HepG2 (cell line): ENCODE results near the gene SERINC2. TPM values are rescaled to one million over a fixed set of nuclear protein-coding genes. Genes with fewer than 3 reads are reported as not detected.

Experiments
- CBFB ChIP-seq: sonication (generic); formaldehyde crosslinking; IDR thresholded peaks from 2 replicates; pipeline ENCODE4 v1.4.0; 2020; ENCODE audit warnings: missing genetic modification reagents
- EP300 ChIP-seq, 3 experiments: sonication (generic) in 1 of 3; formaldehyde crosslinking in 1 of 3; IDR thresholded peaks; 2 replicates each; pipeline versions ENCODE4 v1.5.1 to v1.6.1; 2011 to 2020; ENCODE audit warnings: low read depth in 2 of 3, low read length in 2 of 3, borderline replicate concordance in 1 of 3, improper control_type of control experiment in 1 of 3, mild to moderate bottlenecking in 1 of 3, missing genetic modification reagents in 1 of 3, moderate library complexity in 1 of 3
- HOXD1 ChIP-seq: sonication (generic); formaldehyde crosslinking; IDR thresholded peaks from 2 replicates; pipeline ENCODE4 v1.5.0; 2020; ENCODE audit warnings: missing genetic modification reagents
- MED1 ChIP-seq: sonication (generic); formaldehyde crosslinking; IDR thresholded peaks from 2 replicates; pipeline ENCODE4 v1.4.0; 2020; ENCODE audit warnings: missing genetic modification reagents
- MYNN ChIP-seq: sonication (generic); formaldehyde crosslinking; IDR thresholded peaks from 2 replicates; pipeline ENCODE4 v1.4.0; 2020; ENCODE audit warnings: mild to moderate bottlenecking, low read depth, missing genetic modification reagents
- NR1H2 ChIP-seq: sonication (generic); formaldehyde crosslinking; IDR thresholded peaks from 2 replicates; pipeline ENCODE4 v1.8.1; 2022; ENCODE audit warnings: low read depth, missing genetic modification reagents, borderline replicate concordance
- POLR2G ChIP-seq: fragments of 200-400 bp; formaldehyde crosslinking; IDR thresholded peaks from 2 replicates; pipeline ENCODE4 v1.6.1; 2018; ENCODE audit warnings: mild to moderate bottlenecking, low read depth, low read length, moderate library complexity
- RFX5 ChIP-seq: IDR thresholded peaks from 2 replicates; pipeline ENCODE4 v1.6.1; 2011; ENCODE audit warnings: low read depth, low read length, improper control_type of control experiment
- SIN3B ChIP-seq: fragments of 150-350 bp; IDR thresholded peaks from 2 replicates; pipeline ENCODE4 v1.6.1; 2014; ENCODE audit warnings: low read length
- ZNF207 ChIP-seq: fragments of 450-650 bp; IDR thresholded peaks from 2 replicates; pipeline ENCODE4 v1.6.1; 2016; ENCODE audit warnings: antibody characterized with exemption, borderline replicate concordance
- ZNF547 ChIP-seq: sonication (generic); formaldehyde crosslinking; IDR thresholded peaks from 2 replicates; pipeline ENCODE4 v1.5.1; 2020; ENCODE audit warnings: mild to moderate bottlenecking, missing genetic modification reagents
- ZNF589 ChIP-seq: sonication (generic); formaldehyde crosslinking; conservative IDR thresholded peaks from 2 replicates; pipeline ENCODE4 v1.8.0; 2022; ENCODE audit warnings: mild to moderate bottlenecking, moderate library complexity, missing genetic modification reagents
- polyA plus RNA-seq, 8 experiments: library from polyadenylated mRNA; depleted of rRNA in 3 of 8; stranded (reverse) in 7 of 8; unstranded in 1 of 8; fragments of >200 nt; fragmentation: Illumina TruSeq in 4 of 8; extraction: Trizol in 4 of 8; gene quantifications; 2 replicates each; pipeline versions ENCODE4 v1.2.1 to v1.2.3, GENCODE V29; 2011 to 2016; ENCODE audit warnings: low read depth in 4 of 8, missing spikeins in 1 of 8, mixed read lengths in 1 of 8; ENCODE audit not compliant: insufficient read depth in 1 of 8
- total RNA-seq, 5 experiments: library from RNA; depleted of rRNA; stranded (reverse); fragments of >200 nt; fragmentation: Illumina TruSeq; extraction: Trizol; gene quantifications; 2 replicates each; pipeline ENCODE4 v1.2.3, GENCODE V29; 2016; ENCODE audit warnings: low read depth in 1 of 5
- TF ChIP-seq, protein P1 (sequence below): sonication (generic); formaldehyde crosslinking; IDR thresholded peaks from 2 replicates; pipeline ENCODE4 v1.4.0; 2020; ENCODE audit warnings: missing genetic modification reagents
- TF ChIP-seq, protein P2 (sequence below): sonication (generic); formaldehyde crosslinking; IDR thresholded peaks from 2 replicates; pipeline ENCODE4 v1.4.0; 2020; ENCODE audit warnings: missing genetic modification reagents
- TF ChIP-seq, protein P3 (sequence below): IDR thresholded peaks from 2 replicates; pipeline ENCODE4 v1.6.1; 2016; ENCODE audit warnings: low read depth
- TF ChIP-seq, protein P4 (sequence below): sonication (generic); formaldehyde crosslinking; IDR thresholded peaks from 2 replicates; pipeline ENCODE4 v1.8.0; 2022; ENCODE audit warnings: mild to moderate bottlenecking, missing genetic modification reagents; ENCODE audit not compliant: insufficient replicate concordance
- TF ChIP-seq, protein P5 (sequence below): sonication (generic); formaldehyde crosslinking; IDR thresholded peaks from 2 replicates; pipeline ENCODE4 v1.8.0; 2022; ENCODE audit warnings: mild to moderate bottlenecking, missing genetic modification reagents, moderate library complexity
- TF ChIP-seq, protein P6 (sequence below): sonication (generic); formaldehyde crosslinking; IDR thresholded peaks from 2 replicates; pipeline ENCODE4 v1.8.1; 2023; ENCODE audit warnings: missing genetic modification reagents, mild to moderate bottlenecking, borderline replicate concordance

SERINC2 gene
- total and polyA plus RNA-seq, 2 of the 13 experiments (the other 11 are each of a cell fraction or from before 2014, with no cell fraction given), result 4.8 to 126 TPM

DNA sequence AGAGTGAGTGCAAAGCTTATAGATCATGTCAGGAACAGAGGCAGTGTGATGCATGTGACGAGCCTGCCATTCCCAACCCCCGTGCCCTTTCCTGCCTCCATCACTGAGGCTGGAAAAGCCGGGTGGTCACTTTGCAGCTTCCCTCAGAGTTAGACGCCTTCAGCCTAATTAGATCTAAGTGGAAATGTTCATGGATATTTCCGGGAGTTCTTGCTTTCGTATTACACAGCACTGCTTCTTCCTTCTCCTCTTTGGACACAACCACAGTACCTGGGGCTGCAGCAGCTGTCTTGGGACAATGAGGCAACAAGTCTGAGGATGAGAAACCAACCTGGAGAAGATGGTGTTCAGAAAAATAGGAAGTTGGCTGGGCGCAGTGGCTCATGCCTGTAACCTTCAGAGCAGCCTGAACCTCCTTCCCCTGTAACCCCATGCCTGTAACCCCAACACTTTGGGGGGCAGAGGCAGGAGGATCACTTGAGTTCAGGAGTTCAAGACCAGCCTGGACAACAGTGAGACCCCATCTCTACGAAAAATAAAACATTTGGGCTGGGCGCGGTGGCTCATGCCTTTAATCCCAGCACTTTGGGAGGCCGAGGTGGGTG is 24.5 kb downstream of the SERINC2 start (continued):
- TF ChIP-seq, protein P1, sequence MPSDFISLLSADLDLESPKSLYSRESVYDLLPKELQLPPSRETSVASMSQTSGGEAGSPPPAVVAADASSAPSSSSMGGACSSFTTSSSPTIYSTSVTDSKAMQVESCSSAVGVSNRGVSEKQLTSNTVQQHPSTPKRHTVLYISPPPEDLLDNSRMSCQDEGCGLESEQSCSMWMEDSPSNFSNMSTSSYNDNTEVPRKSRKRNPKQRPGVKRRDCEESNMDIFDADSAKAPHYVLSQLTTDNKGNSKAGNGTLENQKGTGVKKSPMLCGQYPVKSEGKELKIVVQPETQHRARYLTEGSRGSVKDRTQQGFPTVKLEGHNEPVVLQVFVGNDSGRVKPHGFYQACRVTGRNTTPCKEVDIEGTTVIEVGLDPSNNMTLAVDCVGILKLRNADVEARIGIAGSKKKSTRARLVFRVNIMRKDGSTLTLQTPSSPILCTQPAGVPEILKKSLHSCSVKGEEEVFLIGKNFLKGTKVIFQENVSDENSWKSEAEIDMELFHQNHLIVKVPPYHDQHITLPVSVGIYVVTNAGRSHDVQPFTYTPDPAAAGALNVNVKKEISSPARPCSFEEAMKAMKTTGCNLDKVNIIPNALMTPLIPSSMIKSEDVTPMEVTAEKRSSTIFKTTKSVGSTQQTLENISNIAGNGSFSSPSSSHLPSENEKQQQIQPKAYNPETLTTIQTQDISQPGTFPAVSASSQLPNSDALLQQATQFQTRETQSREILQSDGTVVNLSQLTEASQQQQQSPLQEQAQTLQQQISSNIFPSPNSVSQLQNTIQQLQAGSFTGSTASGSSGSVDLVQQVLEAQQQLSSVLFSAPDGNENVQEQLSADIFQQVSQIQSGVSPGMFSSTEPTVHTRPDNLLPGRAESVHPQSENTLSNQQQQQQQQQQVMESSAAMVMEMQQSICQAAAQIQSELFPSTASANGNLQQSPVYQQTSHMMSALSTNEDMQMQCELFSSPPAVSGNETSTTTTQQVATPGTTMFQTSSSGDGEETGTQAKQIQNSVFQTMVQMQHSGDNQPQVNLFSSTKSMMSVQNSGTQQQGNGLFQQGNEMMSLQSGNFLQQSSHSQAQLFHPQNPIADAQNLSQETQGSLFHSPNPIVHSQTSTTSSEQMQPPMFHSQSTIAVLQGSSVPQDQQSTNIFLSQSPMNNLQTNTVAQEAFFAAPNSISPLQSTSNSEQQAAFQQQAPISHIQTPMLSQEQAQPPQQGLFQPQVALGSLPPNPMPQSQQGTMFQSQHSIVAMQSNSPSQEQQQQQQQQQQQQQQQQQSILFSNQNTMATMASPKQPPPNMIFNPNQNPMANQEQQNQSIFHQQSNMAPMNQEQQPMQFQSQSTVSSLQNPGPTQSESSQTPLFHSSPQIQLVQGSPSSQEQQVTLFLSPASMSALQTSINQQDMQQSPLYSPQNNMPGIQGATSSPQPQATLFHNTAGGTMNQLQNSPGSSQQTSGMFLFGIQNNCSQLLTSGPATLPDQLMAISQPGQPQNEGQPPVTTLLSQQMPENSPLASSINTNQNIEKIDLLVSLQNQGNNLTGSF (CRISPR knock-in tag), result no peak
- TF ChIP-seq, protein P2, sequence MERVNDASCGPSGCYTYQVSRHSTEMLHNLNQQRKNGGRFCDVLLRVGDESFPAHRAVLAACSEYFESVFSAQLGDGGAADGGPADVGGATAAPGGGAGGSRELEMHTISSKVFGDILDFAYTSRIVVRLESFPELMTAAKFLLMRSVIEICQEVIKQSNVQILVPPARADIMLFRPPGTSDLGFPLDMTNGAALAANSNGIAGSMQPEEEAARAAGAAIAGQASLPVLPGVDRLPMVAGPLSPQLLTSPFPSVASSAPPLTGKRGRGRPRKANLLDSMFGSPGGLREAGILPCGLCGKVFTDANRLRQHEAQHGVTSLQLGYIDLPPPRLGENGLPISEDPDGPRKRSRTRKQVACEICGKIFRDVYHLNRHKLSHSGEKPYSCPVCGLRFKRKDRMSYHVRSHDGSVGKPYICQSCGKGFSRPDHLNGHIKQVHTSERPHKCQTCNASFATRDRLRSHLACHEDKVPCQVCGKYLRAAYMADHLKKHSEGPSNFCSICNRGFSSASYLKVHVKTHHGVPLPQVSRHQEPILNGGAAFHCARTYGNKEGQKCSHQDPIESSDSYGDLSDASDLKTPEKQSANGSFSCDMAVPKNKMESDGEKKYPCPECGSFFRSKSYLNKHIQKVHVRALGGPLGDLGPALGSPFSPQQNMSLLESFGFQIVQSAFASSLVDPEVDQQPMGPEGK (CRISPR knock-in tag), result no peak
- TF ChIP-seq NR1H2 (no peak), CBFB (no peak), MYNN (no peak), MED1 (CRISPR knock-in tag) (peak; percentile 90; the same call in 1 of the 2 replicates), ZNF207 (no peak), HOXD1 (no peak), ZNF589 (CRISPR knock-in tag) (peak; percentile 27; the same call in 1 of the 2 replicates), RFX5 (no peak), POLR2G (no peak), SIN3B (no peak), EP300 (IDR thresholded peaks at IDR 0.05; ENCODE audit: low read depth in 2 of 2, low read length in 2 of 2) (no peak), EP300 (CRISPR knock-in tag; IDR thresholded peaks at IDR 0.05; ENCODE audit: borderline replicate concordance) (no peak), ZNF547 (CRISPR knock-in tag) (no peak)
- TF ChIP-seq, protein P3, sequence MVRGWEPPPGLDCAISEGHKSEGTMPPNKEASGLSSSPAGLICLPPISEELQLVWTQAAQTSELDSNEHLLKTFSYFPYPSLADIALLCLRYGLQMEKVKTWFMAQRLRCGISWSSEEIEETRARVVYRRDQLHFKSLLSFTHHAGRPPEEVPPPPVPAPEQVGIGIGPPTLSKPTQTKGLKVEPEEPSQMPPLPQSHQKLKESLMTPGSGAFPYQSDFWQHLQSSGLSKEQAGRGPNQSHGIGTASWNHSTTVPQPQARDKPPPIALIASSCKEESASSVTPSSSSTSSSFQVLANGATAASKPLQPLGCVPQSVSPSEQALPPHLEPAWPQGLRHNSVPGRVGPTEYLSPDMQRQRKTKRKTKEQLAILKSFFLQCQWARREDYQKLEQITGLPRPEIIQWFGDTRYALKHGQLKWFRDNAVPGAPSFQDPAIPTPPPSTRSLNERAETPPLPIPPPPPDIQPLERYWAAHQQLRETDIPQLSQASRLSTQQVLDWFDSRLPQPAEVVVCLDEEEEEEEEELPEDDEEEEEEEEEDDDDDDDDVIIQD (CRISPR knock-in tag), result no peak
- TF ChIP-seq, protein P4, sequence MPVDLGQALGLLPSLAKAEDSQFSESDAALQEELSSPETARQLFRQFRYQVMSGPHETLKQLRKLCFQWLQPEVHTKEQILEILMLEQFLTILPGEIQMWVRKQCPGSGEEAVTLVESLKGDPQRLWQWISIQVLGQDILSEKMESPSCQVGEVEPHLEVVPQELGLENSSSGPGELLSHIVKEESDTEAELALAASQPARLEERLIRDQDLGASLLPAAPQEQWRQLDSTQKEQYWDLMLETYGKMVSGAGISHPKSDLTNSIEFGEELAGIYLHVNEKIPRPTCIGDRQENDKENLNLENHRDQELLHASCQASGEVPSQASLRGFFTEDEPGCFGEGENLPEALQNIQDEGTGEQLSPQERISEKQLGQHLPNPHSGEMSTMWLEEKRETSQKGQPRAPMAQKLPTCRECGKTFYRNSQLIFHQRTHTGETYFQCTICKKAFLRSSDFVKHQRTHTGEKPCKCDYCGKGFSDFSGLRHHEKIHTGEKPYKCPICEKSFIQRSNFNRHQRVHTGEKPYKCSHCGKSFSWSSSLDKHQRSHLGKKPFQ (CRISPR knock-in tag), result peak; percentile 33
- TF ChIP-seq, protein P5, sequence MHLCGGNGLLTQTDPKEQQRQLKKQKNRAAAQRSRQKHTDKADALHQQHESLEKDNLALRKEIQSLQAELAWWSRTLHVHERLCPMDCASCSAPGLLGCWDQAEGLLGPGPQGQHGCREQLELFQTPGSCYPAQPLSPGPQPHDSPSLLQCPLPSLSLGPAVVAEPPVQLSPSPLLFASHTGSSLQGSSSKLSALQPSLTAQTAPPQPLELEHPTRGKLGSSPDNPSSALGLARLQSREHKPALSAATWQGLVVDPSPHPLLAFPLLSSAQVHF, result no peak
- TF ChIP-seq, protein P6, sequence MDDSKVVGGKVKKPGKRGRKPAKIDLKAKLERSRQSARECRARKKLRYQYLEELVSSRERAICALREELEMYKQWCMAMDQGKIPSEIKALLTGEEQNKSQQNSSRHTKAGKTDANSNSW (CRISPR knock-in tag), result no peak
